ENCODE measurements around the gene HS6ST3.

HS6ST3 gene

GRCh38 chr13:96388598-96388997, 298.7 kb downstream of the HS6ST3 start:
- no peak overlapping the region for H3K4me2 ChIP-seq (ENCODE audit: insufficient read depth, low read length)
- no peak for ATAC-seq (ENCODE audit: insufficient read depth, low read depth)
- H4K20me1 ChIP-seq (ENCODE audit: insufficient read depth, low read length), result no peaks in the 10 kb centered on the region
- no peak for DNase-seq
- no peak overlapping the region for H3K9ac ChIP-seq (ENCODE audit: low read depth, low read length)
- H3K9me3 ChIP-seq (ENCODE audit: insufficient read depth, low read length, severe bottlenecking), result no peaks in the 10 kb centered on the region
- H2AFZ ChIP-seq (ENCODE audit: low read depth, low read length), result no peak overlapping the region
- H3K36me3 ChIP-seq (ENCODE audit: insufficient read depth, low read length), result no peaks in the 10 kb centered on the region
- H3K27me3 ChIP-seq (ENCODE audit: insufficient read depth, low read length, poor library complexity), result no peaks in the 10 kb centered on the region
- H3K4me1 ChIP-seq (ENCODE audit: insufficient read depth, low read length), result no peaks in the 10 kb centered on the region
- H3K27ac ChIP-seq (ENCODE audit: low read length), result no peak overlapping the region
- TF ChIP-seq CTCF (IDR thresholded peaks at IDR 0.05; ENCODE audit: borderline replicate concordance, extremely low read depth, low read length, poor library complexity, severe bottlenecking) (no peak), EZH2 (IDR thresholded peaks at IDR 0.05; ENCODE audit: borderline replicate concordance, low read depth, low read length, severe bottlenecking) (no peak)
- no peak overlapping the region for H3K4me3 ChIP-seq (ENCODE audit: low read depth in 1 of 2, low read length in 2 of 2)
- H3K79me2 ChIP-seq (ENCODE audit: insufficient read depth, low read length), result no peaks in the 10 kb centered on the region

GRCh38 chr13:96391606-96392005, 301.7 kb downstream of the HS6ST3 start:
- no peaks in the 10 kb centered on the region for H3K79me2 ChIP-seq (ENCODE audit: insufficient read depth, low read length)
- no peak overlapping the region for H3K4me2 ChIP-seq (ENCODE audit: insufficient read depth, low read length)
- no peaks in the 10 kb centered on the region for H3K9me3 ChIP-seq (ENCODE audit: insufficient read depth, low read length, severe bottlenecking)
- no peak overlapping the region for H3K27ac ChIP-seq (ENCODE audit: low read length)
- no peak overlapping the region for H2AFZ ChIP-seq (ENCODE audit: low read depth, low read length)
- no peak overlapping the region for H3K9ac ChIP-seq (ENCODE audit: low read depth, low read length)
- no peaks in the 10 kb centered on the region for H3K27me3 ChIP-seq (ENCODE audit: insufficient read depth, low read length, poor library complexity)
- DNase-seq (no peak), ATAC-seq (ENCODE audit: insufficient read depth, low read depth) (no peak)
- H3K36me3 ChIP-seq (ENCODE audit: insufficient read depth, low read length), result no peaks in the 10 kb centered on the region
- no peaks in the 10 kb centered on the region for H3K4me1 ChIP-seq (ENCODE audit: insufficient read depth, low read length)
- H4K20me1 ChIP-seq (ENCODE audit: insufficient read depth, low read length), result no peaks in the 10 kb centered on the region
- TF ChIP-seq EZH2 (IDR thresholded peaks at IDR 0.05; ENCODE audit: borderline replicate concordance, low read depth, low read length, severe bottlenecking), result no peak
- TF ChIP-seq CTCF (IDR thresholded peaks at IDR 0.05; ENCODE audit: borderline replicate concordance, extremely low read depth, low read length, poor library complexity, severe bottlenecking), result no peak
- no peak overlapping the region for H3K4me3 ChIP-seq (ENCODE audit: low read depth in 1 of 2, low read length in 2 of 2)

- no peak overlapping the region for H3K9ac ChIP-seq (ENCODE audit: low read depth, low read length)
- H3K4me2 ChIP-seq (ENCODE audit: insufficient read depth, low read length), result no peak overlapping the region
- no peak overlapping the region for H3K4me3 ChIP-seq (ENCODE audit: low read depth in 1 of 2, low read length in 2 of 2)
- no peaks in the 10 kb centered on the region for H3K4me1 ChIP-seq (ENCODE audit: insufficient read depth, low read length)
- no peaks in the 10 kb centered on the region for H3K9me3 ChIP-seq (ENCODE audit: insufficient read depth, low read length, severe bottlenecking)
- no peak overlapping the region for H3K27ac ChIP-seq (ENCODE audit: low read length)
- no peaks in the 10 kb centered on the region for H3K36me3 ChIP-seq (ENCODE audit: insufficient read depth, low read length)
- no peaks in the 10 kb centered on the region for H4K20me1 ChIP-seq (ENCODE audit: insufficient read depth, low read length)
- H3K27me3 ChIP-seq (ENCODE audit: insufficient read depth, low read length, poor library complexity), result no peaks in the 10 kb centered on the region
- no peaks in the 10 kb centered on the region for H3K79me2 ChIP-seq (ENCODE audit: insufficient read depth, low read length)
- no peak for TF ChIP-seq EZH2 (IDR thresholded peaks at IDR 0.05; ENCODE audit: borderline replicate concordance, low read depth, low read length, severe bottlenecking)
- no peak for TF ChIP-seq CTCF (IDR thresholded peaks at IDR 0.05; ENCODE audit: borderline replicate concordance, extremely low read depth, low read length, poor library complexity, severe bottlenecking)
- no peak overlapping the region for H2AFZ ChIP-seq (ENCODE audit: low read depth, low read length)
- ATAC-seq (ENCODE audit: insufficient read depth, low read depth), result no peak
- no peak for DNase-seq
Measured at GRCh38 chr13:96397807-96398206, 307.9 kb downstream of the HS6ST3 start.

- Histone ChIP-seq H3K9ac (ENCODE audit: low read depth, low read length) (no peak overlapping the region), H3K36me3 (ENCODE audit: insufficient read depth, low read length) (no peaks in the 10 kb centered on the region), H3K4me1 (ENCODE audit: insufficient read depth, low read length) (no peaks in the 10 kb centered on the region), H3K27me3 (ENCODE audit: insufficient read depth, low read length, poor library complexity) (no peaks in the 10 kb centered on the region), H4K20me1 (ENCODE audit: insufficient read depth, low read length) (no peaks in the 10 kb centered on the region), H3K79me2 (ENCODE audit: insufficient read depth, low read length) (no peaks in the 10 kb centered on the region), H3K27ac (ENCODE audit: low read length) (no peak overlapping the region), H2AFZ (ENCODE audit: low read depth, low read length) (no peak overlapping the region), H3K9me3 (ENCODE audit: insufficient read depth, low read length, severe bottlenecking) (no peaks in the 10 kb centered on the region), H3K4me2 (ENCODE audit: insufficient read depth, low read length) (no peak overlapping the region), H3K4me3 (ENCODE audit: low read depth in 1 of 2, low read length in 2 of 2) (no peak overlapping the region)
- no peak for DNase-seq
- ATAC-seq (ENCODE audit: insufficient read depth, low read depth), result no peak
- TF ChIP-seq EZH2 (IDR thresholded peaks at IDR 0.05; ENCODE audit: borderline replicate concordance, low read depth, low read length, severe bottlenecking), result no peak
- no peak for TF ChIP-seq CTCF (IDR thresholded peaks at IDR 0.05; ENCODE audit: borderline replicate concordance, extremely low read depth, low read length, poor library complexity, severe bottlenecking)
Measured at GRCh38 chr13:96398486-96398885, 308.6 kb downstream of the HS6ST3 start.

Measured in DND-41 (cell line).